Upper lobe of left lung (tissue), 6 donors: Measurements from ENCODE around the gene FOXA1. TPM values are rescaled to one million over a fixed set of nuclear protein-coding genes. Genes with fewer than 3 reads are reported as not detected.

Experiments used
- ATAC-seq, 2 donors: fragments of 200-7000 bp; cut with Tn5 transposase; one replicate each; pipeline ENCODE4 v1.9.1; 2022; ENCODE audit warnings: mild to moderate bottlenecking in 2 of 2, moderate library complexity in 2 of 2; ENCODE audit not compliant: low FRiP score in 2 of 2
- DNase-seq, 2 donors: peaks; one replicate each; pipeline ENCODE4 v3.0.0-alpha.2; 2019 to 2020
- H3K27ac ChIP-seq, 4 donors: fragments of 200-600 bp; sonication (generic); one replicate each; pipeline ENCODE4 v1.5.1; 2016 to 2019
- H3K27me3 ChIP-seq, 4 donors: fragments of 200-600 bp; sonication (generic); one replicate each; pipeline ENCODE4 v1.5.1; 2017 to 2019
- H3K36me3 ChIP-seq, 4 donors: fragments of 200-600 bp; sonication (generic); one replicate each; pipeline ENCODE4 v1.5.1; 2016 to 2019
- H3K4me1 ChIP-seq, 4 donors: fragments of 200-600 bp; sonication (generic); one replicate each; pipeline ENCODE4 v1.5.1; 2018 to 2019
- H3K4me3 ChIP-seq, 4 donors: fragments of 200-600 bp; sonication (generic); one replicate each; pipeline ENCODE4 v1.5.1; 2017 to 2019; ENCODE audit warnings: mild to moderate bottlenecking in 2 of 4, moderate library complexity in 1 of 4
- H3K9me3 ChIP-seq, 4 donors: fragments of 200-600 bp; sonication (generic); one replicate each; pipeline ENCODE4 v1.5.1; 2018 to 2019
- EP300 ChIP-seq, 4 donors: sonication (generic); formaldehyde crosslinking; IDR thresholded peaks; one replicate each; pipeline ENCODE4 v1.5.1; 2017; ENCODE audit warnings: antibody characterized with exemption in 4 of 4, control low read depth in 2 of 4
- POLR2A ChIP-seq, 4 donors: fragments of 450-650 bp; IDR thresholded peaks; one replicate each; pipeline ENCODE4 v1.5.1; 2016 to 2017; ENCODE audit warnings: antibody characterized with exemption in 4 of 4, mild to moderate bottlenecking in 2 of 4
- POLR2AphosphoS5 ChIP-seq, 2 donors: sonication (generic); formaldehyde crosslinking; IDR thresholded peaks; one replicate each; pipeline ENCODE4 v1.5.1; 2017; ENCODE audit warnings: antibody characterized with exemption in 2 of 2
- WGBS, 2 donors: methylation state at CpG; one replicate each; pipeline ENCODE4 v1.1.5; 2017 to 2018; 5-methylcytosine and 5-hydroxymethylcytosine counted together
- total RNA-seq, 6 donors: library from RNA; depleted of rRNA in 4 of 6; stranded (reverse); fragments of >200 nt in 4 of 6; gene quantifications; one replicate each; pipeline versions ENCODE4 v1.1.0 to v1.2.1, GENCODE V29; 2016 to 2021
- TF ChIP-seq, protein P1 (sequence below), 6 experiments: fragments of 450-650 bp in 4 of 6; fragments of 200-600 bp in 2 of 6; sonication (generic) in 2 of 6; IDR thresholded peaks; one replicate each; pipeline ENCODE4 v1.5.1; 2016 to 2019; ENCODE audit warnings: antibody characterized with exemption in 6 of 6
- donor health status: DM: no; HTN: no; CAD: no; lungs with moderate emphysema.
- donor health status: DM: no; HTN: yes; CAD: no; lungs with severe emphysema.

FOXA1 gene
- 10 to 100 TPM; 25.1 to 69.2 (median 34.6) TPM for total RNA-seq

GRCh38 chr14:37594971-37595808, at the start of gene FOXA1, which contains the start of gene TTC6:
TSS of gene FOXA1 (minus strand) at chr14:37595249. CDS start at chr14:37594972, 277 bp downstream.
TSS of gene TTC6 (plus strand) at chr14:37595629. CDS start at chr14:37622065, 26,436 bp downstream.
- H3K27ac ChIP-seq = peak within 1 kb of the TSS; percentile 85 to 92 (median 89)
- TF ChIP-seq EP300 (IDR thresholded peaks at IDR 0.05) (no peak), POLR2AphosphoS5 (IDR thresholded peaks at IDR 0.05) (peak in 1 of 2 donors; percentile 53), POLR2A (IDR thresholded peaks at IDR 0.05) (peak in 2 of 4 donors; percentile 21 to 69)
- peak; percentile 9 to 33 for ATAC-seq
- peaks cover 2 to 75% (median 43%) of the 10 kb centered on the region in 4 donors for H3K27me3 ChIP-seq
- H3K9me3 ChIP-seq = no peaks in the 10 kb centered on the region
- peak; percentile 74 to 93 for DNase-seq
- peaks cover 29 to 65% (median 41%) of the 10 kb centered on the region in 4 donors for H3K4me1 ChIP-seq
- WGBS, 2 donors = 2 to 3% methylated on average over 31 to 59 of the region's 92 CpGs
- no peaks in the 10 kb centered on the region for H3K36me3 ChIP-seq
- peak within 1 kb of the TSS; percentile 27 to 62 (median 51) for H3K4me3 ChIP-seq

DNA sequence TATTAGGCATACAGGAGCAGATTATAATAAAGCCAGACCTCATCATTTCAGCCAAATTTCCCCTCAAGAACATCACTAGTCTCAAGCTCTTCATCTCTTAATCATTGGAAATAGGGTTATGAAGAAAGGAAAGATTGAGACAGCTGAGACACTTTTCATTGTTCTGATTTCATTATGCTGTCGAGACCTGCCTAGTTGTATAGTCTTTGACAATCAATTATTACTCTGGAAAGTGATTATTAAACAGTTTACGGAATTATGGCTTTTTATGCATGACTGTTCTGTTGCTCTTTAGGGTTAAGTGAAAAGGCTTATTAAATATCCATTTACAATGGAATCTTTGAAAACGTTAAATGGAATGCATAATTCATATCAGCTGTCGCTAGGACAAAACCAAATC, 48.7 kb upstream of the FOXA1 start:
- no peaks in the 10 kb centered on the region for H3K4me1 ChIP-seq
- no peaks in the 10 kb centered on the region for H3K9me3 ChIP-seq
- 68 to 69% methylated on average over 4 of the region's 4 CpGs for WGBS, 2 donors
- DNase-seq (no peak), ATAC-seq (no peak)
- no peaks in the 10 kb centered on the region for H3K36me3 ChIP-seq
- no peak overlapping the region for H3K27ac ChIP-seq
- H3K4me3 ChIP-seq = no peak overlapping the region
- no peaks in the 10 kb centered on the region for H3K27me3 ChIP-seq
- TF ChIP-seq, protein P1, sequence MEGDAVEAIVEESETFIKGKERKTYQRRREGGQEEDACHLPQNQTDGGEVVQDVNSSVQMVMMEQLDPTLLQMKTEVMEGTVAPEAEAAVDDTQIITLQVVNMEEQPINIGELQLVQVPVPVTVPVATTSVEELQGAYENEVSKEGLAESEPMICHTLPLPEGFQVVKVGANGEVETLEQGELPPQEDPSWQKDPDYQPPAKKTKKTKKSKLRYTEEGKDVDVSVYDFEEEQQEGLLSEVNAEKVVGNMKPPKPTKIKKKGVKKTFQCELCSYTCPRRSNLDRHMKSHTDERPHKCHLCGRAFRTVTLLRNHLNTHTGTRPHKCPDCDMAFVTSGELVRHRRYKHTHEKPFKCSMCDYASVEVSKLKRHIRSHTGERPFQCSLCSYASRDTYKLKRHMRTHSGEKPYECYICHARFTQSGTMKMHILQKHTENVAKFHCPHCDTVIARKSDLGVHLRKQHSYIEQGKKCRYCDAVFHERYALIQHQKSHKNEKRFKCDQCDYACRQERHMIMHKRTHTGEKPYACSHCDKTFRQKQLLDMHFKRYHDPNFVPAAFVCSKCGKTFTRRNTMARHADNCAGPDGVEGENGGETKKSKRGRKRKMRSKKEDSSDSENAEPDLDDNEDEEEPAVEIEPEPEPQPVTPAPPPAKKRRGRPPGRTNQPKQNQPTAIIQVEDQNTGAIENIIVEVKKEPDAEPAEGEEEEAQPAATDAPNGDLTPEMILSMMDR (IDR thresholded peaks at IDR 0.05) = no peak
- no peak for TF ChIP-seq EP300 (IDR thresholded peaks at IDR 0.05)
- TF ChIP-seq POLR2A (IDR thresholded peaks at IDR 0.05) = no peak
- no peak for TF ChIP-seq POLR2AphosphoS5 (IDR thresholded peaks at IDR 0.05)

- no peaks in the 10 kb centered on the region for H3K27me3 ChIP-seq
- TF ChIP-seq EP300 (IDR thresholded peaks at IDR 0.05) = no peak
- TF ChIP-seq POLR2A (IDR thresholded peaks at IDR 0.05) = no peak
- no peak for TF ChIP-seq POLR2AphosphoS5 (IDR thresholded peaks at IDR 0.05)
- TF ChIP-seq, protein P1 (IDR thresholded peaks at IDR 0.05) = no peak
- H3K4me1 ChIP-seq = no peaks in the 10 kb centered on the region
- no peak overlapping the region for H3K4me3 ChIP-seq
- no peak overlapping the region for H3K27ac ChIP-seq
- WGBS, 2 donors = 83 to 86% methylated on average over 3 of the region's 3 CpGs
- H3K36me3 ChIP-seq = no peaks in the 10 kb centered on the region
- no peaks in the 10 kb centered on the region for H3K9me3 ChIP-seq
- no peak for ATAC-seq
- DNase-seq = no peak
Observed at GRCh38 chr14:37642125-37642524, 47.1 kb upstream of the FOXA1 start.

- H3K9me3 ChIP-seq = no peaks in the 10 kb centered on the region
Observed at GRCh38 chr14:37641117-37641516, 46.1 kb upstream of the FOXA1 start.

DNA sequence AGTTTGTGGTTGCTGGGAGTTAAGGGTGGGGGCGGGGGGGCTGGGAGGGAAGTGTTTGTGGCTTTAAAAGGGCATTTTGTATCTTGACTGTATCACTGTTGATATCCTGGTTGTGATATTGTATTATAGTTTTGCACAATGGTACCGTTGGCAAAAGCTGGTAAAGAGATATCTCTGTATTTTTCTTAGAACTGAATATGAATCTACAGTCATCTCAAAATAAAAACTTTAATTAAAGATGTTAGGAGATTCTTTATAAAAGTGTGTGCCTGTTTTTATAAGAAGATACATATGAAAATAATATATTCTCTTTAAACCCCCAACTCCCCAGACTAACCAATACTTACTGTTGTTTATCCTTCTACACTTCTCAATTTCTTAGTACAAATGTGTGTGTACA, 43.5 kb upstream of the FOXA1 start:
- Histone ChIP-seq H3K4me3 (no peak overlapping the region), H3K9me3 (peaks cover 0 to 2% (median 0%) of the 10 kb centered on the region in 4 donors), H3K4me1 (no peaks in the 10 kb centered on the region), H3K27ac (no peak overlapping the region), H3K36me3 (no peaks in the 10 kb centered on the region), H3K27me3 (no peaks in the 10 kb centered on the region)
- ATAC-seq = no peak
- WGBS, 2 donors = 65 to 85% methylated on average over 2 of the region's 2 CpGs
- TF ChIP-seq, protein P1 (IDR thresholded peaks at IDR 0.05) = no peak
- TF ChIP-seq POLR2A (IDR thresholded peaks at IDR 0.05) (no peak), EP300 (IDR thresholded peaks at IDR 0.05) (no peak), POLR2AphosphoS5 (IDR thresholded peaks at IDR 0.05) (no peak)
- no peak for DNase-seq

More at GRCh38 chr14:37641117-37641516, 46.1 kb upstream of the FOXA1 start:
- no peak for ATAC-seq
- no peaks in the 10 kb centered on the region for H3K27me3 ChIP-seq
- no peak for DNase-seq
- TF ChIP-seq, protein P1 (IDR thresholded peaks at IDR 0.05) = no peak
- TF ChIP-seq EP300 (IDR thresholded peaks at IDR 0.05) (no peak), POLR2A (IDR thresholded peaks at IDR 0.05) (no peak), POLR2AphosphoS5 (IDR thresholded peaks at IDR 0.05) (no peak)
- no peaks in the 10 kb centered on the region for H3K4me1 ChIP-seq
- no peaks in the 10 kb centered on the region for H3K36me3 ChIP-seq
- no peak overlapping the region for H3K27ac ChIP-seq
- no peak overlapping the region for H3K4me3 ChIP-seq
- WGBS, 2 donors = 70 to 87% methylated on average over 1 of the region's 1 CpG
